Glutamatergic neuron (in vitro differentiated cells): ENCODE measurements around the gene ZNF280D. TPM values are rescaled to one million over a fixed set of nuclear protein-coding genes. Genes with fewer than 3 reads are reported as not detected.

Experiments
- DNase-seq: peaks from one replicate; pipeline ENCODE4 v3.0.0; 2022
- H3K27ac Mint-ChIP-seq: one replicate; pipeline ENCODE4 v1.8.0; 2020; ENCODE audit warnings: mild to moderate bottlenecking, mixed read lengths, inconsistent platforms; ENCODE audit not compliant: unreplicated experiment
- H3K27me3 Mint-ChIP-seq: one replicate; pipeline ENCODE4 v1.8.0; 2020; ENCODE audit warnings: mild to moderate bottlenecking, moderate library complexity, mixed read lengths, inconsistent platforms; ENCODE audit not compliant: unreplicated experiment
- H3K36me3 Mint-ChIP-seq: one replicate; pipeline ENCODE4 v1.8.0; 2020; ENCODE audit warnings: mild to moderate bottlenecking, mixed read lengths, inconsistent platforms; ENCODE audit not compliant: unreplicated experiment
- H3K4me1 Mint-ChIP-seq: one replicate; pipeline ENCODE4 v1.8.0; 2020; ENCODE audit warnings: mild to moderate bottlenecking, low read depth, mixed read lengths, inconsistent platforms; ENCODE audit not compliant: unreplicated experiment
- H3K4me3 Mint-ChIP-seq: one replicate; pipeline ENCODE4 v1.8.0; 2020; ENCODE audit warnings: mild to moderate bottlenecking, mixed read lengths, inconsistent platforms; ENCODE audit not compliant: unreplicated experiment
- H3K9me3 Mint-ChIP-seq: one replicate; pipeline ENCODE4 v1.8.0; 2020; ENCODE audit warnings: mild to moderate bottlenecking, moderate library complexity, mixed read lengths, inconsistent platforms; ENCODE audit not compliant: unreplicated experiment
- total RNA-seq: library from RNA; stranded (reverse); fragmentation: NEBNext Ultra II Directional; extraction: Animal tissue kit (Norgen Biotek cat#: 25700); gene quantifications from one replicate; pipeline ENCODE4 v1.2.1, GENCODE V29; 2021; ENCODE audit not compliant: unreplicated experiment
- TF ChIP-seq, protein P1 (sequence below): fragments of 200-600 bp; sonication (generic); IDR thresholded peaks from one replicate; pipeline ENCODE4 v1.5.0; 2021; ENCODE audit not compliant: partially characterized antibody, unreplicated experiment

Gene ZNF280D
- total RNA-seq, 1 donor from 2014 or later, result 35.9 TPM

DNA sequence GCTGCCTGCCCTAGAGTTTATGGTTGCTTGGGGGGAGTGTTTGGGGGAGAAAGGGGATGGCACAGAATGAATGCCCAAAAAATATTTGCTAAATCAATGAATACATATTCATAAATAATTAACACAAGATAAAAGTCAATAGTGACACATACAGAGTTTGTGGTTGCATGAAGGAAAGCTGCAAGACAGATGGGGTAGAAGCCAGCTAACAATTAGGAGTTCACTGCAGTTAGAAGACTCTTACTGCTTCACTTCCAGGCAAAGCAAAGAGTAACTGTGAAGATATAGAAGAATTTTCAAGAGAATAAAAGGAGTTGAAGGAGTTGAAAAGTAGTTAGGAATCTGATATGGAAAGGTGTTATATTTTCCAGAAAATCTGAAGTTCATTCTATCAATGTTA, 72.4 kb downstream of the ZNF280D start:
- Mint-ChIP-seq H3K27me3 (no peaks in the 10 kb centered on the region), H3K4me3 (no peak overlapping the region), H3K36me3 (peaks cover 5% of the 10 kb centered on the region), H3K4me1 (no peaks in the 10 kb centered on the region), H3K27ac (no peak overlapping the region), H3K9me3 (no peaks in the 10 kb centered on the region)
- TF ChIP-seq, protein P1, sequence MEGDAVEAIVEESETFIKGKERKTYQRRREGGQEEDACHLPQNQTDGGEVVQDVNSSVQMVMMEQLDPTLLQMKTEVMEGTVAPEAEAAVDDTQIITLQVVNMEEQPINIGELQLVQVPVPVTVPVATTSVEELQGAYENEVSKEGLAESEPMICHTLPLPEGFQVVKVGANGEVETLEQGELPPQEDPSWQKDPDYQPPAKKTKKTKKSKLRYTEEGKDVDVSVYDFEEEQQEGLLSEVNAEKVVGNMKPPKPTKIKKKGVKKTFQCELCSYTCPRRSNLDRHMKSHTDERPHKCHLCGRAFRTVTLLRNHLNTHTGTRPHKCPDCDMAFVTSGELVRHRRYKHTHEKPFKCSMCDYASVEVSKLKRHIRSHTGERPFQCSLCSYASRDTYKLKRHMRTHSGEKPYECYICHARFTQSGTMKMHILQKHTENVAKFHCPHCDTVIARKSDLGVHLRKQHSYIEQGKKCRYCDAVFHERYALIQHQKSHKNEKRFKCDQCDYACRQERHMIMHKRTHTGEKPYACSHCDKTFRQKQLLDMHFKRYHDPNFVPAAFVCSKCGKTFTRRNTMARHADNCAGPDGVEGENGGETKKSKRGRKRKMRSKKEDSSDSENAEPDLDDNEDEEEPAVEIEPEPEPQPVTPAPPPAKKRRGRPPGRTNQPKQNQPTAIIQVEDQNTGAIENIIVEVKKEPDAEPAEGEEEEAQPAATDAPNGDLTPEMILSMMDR, result no peak
- DNase-seq, result no peak

DNA sequence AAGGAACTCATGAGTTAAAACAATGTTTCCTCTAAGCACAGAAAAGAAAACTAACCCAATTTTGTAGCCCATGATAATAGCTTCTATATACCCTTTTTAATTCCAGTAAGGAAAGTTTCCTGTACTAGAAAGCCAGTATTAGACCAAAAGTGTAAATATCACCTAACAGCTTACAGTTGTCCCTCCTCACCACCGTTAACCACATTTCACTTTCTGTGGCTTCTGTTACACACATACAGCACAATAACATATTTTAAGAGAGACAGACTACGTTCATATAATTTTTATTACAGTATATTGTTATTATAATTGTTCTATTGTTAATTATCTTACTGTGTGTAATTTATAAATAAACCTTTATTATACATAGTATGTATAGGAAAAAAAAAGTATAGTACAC, 74.1 kb downstream of the ZNF280D start:
- no peaks in the 10 kb centered on the region for H3K4me1 Mint-ChIP-seq
- DNase-seq, result no peak
- H3K27me3 Mint-ChIP-seq, result no peaks in the 10 kb centered on the region
- peaks cover 5% of the 10 kb centered on the region for H3K36me3 Mint-ChIP-seq
- TF ChIP-seq, protein P1, result no peak
- no peaks in the 10 kb centered on the region for H3K9me3 Mint-ChIP-seq
- no peak overlapping the region for H3K27ac Mint-ChIP-seq
- H3K4me3 Mint-ChIP-seq, result no peak overlapping the region

DNA sequence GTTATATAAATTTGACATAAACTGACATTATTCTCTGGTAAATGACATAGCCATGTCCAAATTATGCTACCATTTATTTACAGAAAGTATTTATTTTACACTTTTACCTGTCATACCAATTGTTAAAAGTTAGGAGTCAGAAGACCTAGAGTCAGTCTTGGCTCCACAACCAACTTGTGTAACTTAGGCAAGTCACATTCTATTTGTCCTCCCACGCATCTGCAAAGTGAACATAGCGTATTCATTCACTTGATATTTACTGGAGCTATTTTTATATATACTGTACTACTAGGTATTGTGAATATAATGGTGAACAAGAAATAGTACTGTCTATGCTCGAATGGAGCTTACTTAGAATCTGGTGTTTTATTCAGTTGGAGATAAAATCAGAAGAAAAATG, 78.7 kb downstream of the ZNF280D start:
- no peaks in the 10 kb centered on the region for H3K27me3 Mint-ChIP-seq
- H3K36me3 Mint-ChIP-seq, result peaks cover 5% of the 10 kb centered on the region
- H3K27ac Mint-ChIP-seq, result no peak overlapping the region
- TF ChIP-seq, protein P1, result no peak
- no peak for DNase-seq
- H3K9me3 Mint-ChIP-seq, result no peaks in the 10 kb centered on the region
- no peak overlapping the region for H3K4me3 Mint-ChIP-seq
- H3K4me1 Mint-ChIP-seq, result no peaks in the 10 kb centered on the region

DNA sequence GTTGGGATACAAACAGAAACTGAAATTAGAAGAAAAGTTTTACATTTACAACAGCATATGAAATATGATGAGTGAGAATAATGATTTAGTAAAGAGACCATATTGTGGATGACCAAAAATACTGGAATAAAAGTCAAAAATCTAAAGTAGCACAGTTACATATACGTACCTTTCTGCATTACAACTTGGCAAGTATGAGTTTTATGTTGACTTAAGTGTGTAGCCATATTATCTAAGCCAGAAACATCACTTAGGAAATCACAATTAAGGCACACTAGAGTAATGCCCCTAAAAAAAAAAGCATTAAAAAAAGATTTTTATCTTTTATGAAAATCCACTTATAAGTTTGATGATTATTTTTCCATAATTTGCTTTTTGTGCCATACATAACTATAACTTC, 79.1 kb downstream of the ZNF280D start:
- no peaks in the 10 kb centered on the region for H3K4me1 Mint-ChIP-seq
- no peaks in the 10 kb centered on the region for H3K9me3 Mint-ChIP-seq
- peaks cover 5% of the 10 kb centered on the region for H3K36me3 Mint-ChIP-seq
- no peak overlapping the region for H3K27ac Mint-ChIP-seq
- TF ChIP-seq, protein P1, result no peak
- no peaks in the 10 kb centered on the region for H3K27me3 Mint-ChIP-seq
- DNase-seq, result no peak
- H3K4me3 Mint-ChIP-seq, result no peak overlapping the region

DNA sequence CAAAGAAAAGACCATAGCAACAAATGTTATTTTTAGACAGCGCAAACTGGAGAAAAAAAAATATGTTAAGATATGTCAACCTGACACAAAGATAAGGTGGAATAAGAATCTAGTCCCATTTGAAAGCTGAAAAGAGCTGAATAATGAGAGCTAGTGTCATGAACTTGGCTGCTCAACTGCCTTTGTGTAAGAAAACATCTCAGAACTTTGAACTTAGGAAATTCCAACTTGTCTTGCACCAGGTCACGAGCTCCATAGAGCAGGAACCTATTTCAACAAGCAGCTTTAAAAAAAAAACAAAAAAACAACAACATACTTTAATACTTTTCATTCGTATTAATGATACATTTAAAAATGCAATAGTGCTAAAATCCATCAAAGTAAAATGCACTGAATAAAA, 79.5 kb downstream of the ZNF280D start:
- TF ChIP-seq, protein P1, result no peak
- Mint-ChIP-seq H3K27ac (no peak overlapping the region), H3K36me3 (peaks cover 5% of the 10 kb centered on the region), H3K27me3 (no peaks in the 10 kb centered on the region), H3K4me1 (no peaks in the 10 kb centered on the region), H3K9me3 (no peaks in the 10 kb centered on the region), H3K4me3 (no peak overlapping the region)
- no peak for DNase-seq
